NCI-H82 (cell line): ENCODE measurements around the gene RCE1.

Experiments used
- DNase-seq: peaks from one replicate; lab custom pipeline; 2025; lab: John Stamatoyannopoulos, UW

The RCE1 gene

GRCh38 chr11:66845143-66845875 is 2.1 kb downstream of the RCE1 start:
- DNase-seq: no peak

- DNase-seq: no peak
Measured at GRCh38 chr11:66845876-66846212, 2.6 kb downstream of the RCE1 start.

- DNase-seq: no peak
Measured at GRCh38 chr11:66846671-66847091, 3.4 kb downstream of the RCE1 start.

GRCh38 chr11:66847461-66848232 is 4.4 kb downstream of the RCE1 start:
- DNase-seq: no peak

GRCh38 chr11:66848671-66849500 is 5.6 kb downstream of the RCE1 start:
- DNase-seq: no peak

GRCh38 chr11:66849501-66850234 is 6.4 kb downstream of the RCE1 start:
- no peak for DNase-seq

GRCh38 chr11:66850235-66850587 is 7.0 kb downstream of the RCE1 start:
- no peak for DNase-seq

GRCh38 chr11:66850588-66851238 is 7.5 kb downstream of the RCE1 start:
- no peak for DNase-seq

- DNase-seq: no peak
Measured at GRCh38 chr11:66851239-66851596, 8.0 kb downstream of the RCE1 start.

- peak; percentile 18 for DNase-seq
Measured at GRCh38 chr11:66851698-66852465, 8.6 kb downstream of the RCE1 start.

GRCh38 chr11:66852466-66853241 is 9.4 kb downstream of the RCE1 start:
- DNase-seq: no peak

GRCh38 chr11:66853242-66854229 is 10.3 kb downstream of the RCE1 start:
- no peak for DNase-seq

- DNase-seq: no peak
Measured at GRCh38 chr11:66854231-66854661, 11.0 kb downstream of the RCE1 start.

GRCh38 chr11:66854729-66855211 is 11.5 kb downstream of the RCE1 start:
- no peak for DNase-seq

- DNase-seq: peak; percentile 94
Measured at GRCh38 chr11:66855574-66856495, 12.6 kb downstream of the RCE1 start.

- peak; percentile 53 for DNase-seq
Measured at GRCh38 chr11:66856496-66857233, 13.4 kb downstream of the RCE1 start, which contains the start of gene LRFN4. LRFN4 (plus strand) TSS chr11:66857064; CDS start chr11:66857745, 681 bp downstream.
